Measurements from ENCODE around the gene NAA35.
"Not testable (repeated sequence)": the region's sequence is repeated elsewhere in the genome, so short reads cannot be mapped to it uniquely, and the experiment has no call there.

NAA35 gene

GRCh38 chr9:85944672-85945071, 3.7 kb downstream of the NAA35 start:
- no peak for DNase-seq (ENCODE audit: low spot score)

- no peak for DNase-seq (ENCODE audit: low spot score)
Measured at GRCh38 chr9:85949586-85950335, 8.8 kb downstream of the NAA35 start.

- DNase-seq (ENCODE audit: low spot score), result no peak
Measured at GRCh38 chr9:85959955-85960354, 19.0 kb downstream of the NAA35 start.

- no peak for DNase-seq (ENCODE audit: low spot score)
Measured at GRCh38 chr9:85960688-85961093, 19.7 kb downstream of the NAA35 start.

DNA sequence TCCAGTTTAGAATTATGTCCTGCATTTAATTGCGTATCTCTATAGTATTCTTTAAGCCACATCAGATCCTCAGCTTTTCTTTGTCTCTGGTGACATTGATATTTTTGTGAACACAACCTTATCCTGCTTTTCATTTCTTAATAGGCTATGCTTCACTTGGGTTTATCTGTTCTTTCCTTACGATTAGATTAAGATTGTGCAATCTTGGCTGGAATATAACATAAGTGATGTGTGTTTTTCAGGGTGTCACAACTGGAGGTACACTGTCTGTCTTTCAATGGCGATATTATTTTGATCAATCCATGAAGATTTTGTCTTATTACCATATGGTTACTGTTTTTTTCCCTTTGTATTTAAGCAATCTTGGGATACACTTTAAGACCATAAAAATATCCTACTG, 23.6 kb downstream of the NAA35 start:
- DNase-seq (ENCODE audit: low spot score), result no peak

DNA sequence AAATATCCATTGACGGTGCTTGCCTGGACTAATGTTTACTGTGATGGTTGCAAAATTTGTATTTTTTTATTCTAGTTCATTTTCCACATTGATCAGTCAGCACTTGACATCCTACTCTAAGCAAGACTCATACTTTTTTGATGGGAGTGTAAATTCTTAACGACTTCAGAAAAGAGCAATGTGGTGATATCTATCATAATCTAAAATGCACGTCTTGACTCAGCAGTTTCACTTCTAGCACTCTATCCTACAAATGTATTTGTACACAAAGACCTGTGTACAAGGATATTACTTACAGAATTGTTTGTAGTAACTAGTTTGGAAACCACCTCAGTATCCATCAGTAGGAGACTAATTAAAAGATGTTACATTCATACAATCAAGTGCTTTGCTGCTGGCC, 24.0 kb downstream of the NAA35 start:
- no peak for DNase-seq (ENCODE audit: low spot score)

DNA sequence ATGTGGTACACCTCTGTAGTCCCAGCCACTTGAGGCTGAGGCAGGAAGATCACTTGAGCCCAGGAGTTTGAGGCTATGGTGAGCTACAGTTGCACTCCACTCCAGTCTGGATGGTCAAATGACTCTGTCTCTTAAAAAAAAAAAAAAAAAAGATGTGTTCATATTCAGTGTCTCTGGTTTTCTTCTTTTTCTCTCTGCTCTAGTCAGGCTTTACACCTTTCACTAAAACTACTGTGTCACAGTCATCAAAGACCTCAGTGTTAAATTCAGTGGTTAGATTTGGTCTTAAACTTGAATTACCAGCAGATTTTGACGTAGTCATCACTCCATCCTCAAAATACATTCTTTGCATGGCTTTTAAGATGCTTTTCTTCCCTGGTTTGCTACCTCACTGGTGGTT, 28.8 kb downstream of the NAA35 start:
- no peak for DNase-seq (ENCODE audit: low spot score)

DNA sequence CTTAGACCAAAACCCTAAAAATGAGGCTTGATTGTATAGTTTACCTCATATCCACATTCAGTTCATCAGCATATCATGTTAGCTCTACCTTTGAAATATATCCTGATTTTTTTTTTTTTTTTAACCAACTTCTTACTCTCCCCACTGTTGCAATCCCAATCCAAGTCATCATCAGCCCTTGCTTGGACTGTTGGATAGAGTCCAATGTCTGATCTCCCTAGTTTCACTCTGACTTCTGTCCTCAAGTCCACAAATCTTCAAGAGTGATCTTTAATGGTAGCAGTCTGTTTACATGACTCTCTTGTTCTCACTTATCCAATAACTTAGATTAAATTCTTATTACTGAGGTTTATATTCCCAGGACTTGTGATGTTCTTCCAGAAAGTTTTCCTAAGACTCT, 30.8 kb downstream of the NAA35 start:
- DNase-seq (ENCODE audit: low spot score), result no peak

DNA sequence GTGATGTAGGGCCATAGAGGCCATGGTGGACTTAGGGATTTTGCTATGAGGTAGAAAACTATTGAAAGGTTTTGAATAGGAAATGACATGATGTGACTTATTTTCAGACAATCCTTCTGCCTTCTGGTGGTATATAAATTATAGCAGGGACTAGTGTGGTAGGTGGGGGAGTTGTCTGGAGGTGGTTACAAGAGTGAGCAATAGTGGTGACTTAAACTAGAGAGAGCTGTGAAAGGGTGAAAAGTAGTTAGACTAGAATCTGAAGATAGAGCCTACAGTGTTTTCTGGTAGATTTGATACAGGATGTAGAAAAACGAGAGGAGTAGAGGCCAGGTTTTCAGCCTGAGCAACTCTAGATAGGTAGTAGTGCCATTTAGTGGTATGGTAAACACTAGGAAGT, 32.3 kb downstream of the NAA35 start:
- DNase-seq (ENCODE audit: low spot score), result no peak

DNA sequence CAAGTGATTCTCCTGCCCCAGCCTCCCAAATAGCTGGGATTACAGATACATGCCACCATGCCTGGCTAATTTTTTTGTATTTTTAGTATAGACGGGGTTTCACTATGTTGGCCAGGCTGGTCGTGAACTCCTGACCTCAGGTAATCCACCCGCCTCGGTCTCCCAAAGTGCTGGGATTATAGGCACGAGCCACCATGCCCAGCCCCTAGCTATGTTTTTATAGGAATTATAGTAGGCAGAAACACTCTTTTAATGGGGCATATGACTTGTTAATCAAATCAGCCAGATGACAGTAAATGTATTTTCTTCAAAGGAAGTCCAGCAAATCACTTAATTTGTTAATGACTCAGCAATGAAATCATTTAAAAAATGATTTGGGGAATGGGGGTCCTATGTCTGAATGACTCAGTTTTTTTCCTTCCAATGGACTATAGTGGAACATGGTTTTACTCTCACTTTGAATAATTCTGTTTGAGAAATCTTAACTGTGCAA, 33.2 kb downstream of the NAA35 start:
- not testable (repeated sequence) for DNase-seq (ENCODE audit: low spot score)

DNA sequence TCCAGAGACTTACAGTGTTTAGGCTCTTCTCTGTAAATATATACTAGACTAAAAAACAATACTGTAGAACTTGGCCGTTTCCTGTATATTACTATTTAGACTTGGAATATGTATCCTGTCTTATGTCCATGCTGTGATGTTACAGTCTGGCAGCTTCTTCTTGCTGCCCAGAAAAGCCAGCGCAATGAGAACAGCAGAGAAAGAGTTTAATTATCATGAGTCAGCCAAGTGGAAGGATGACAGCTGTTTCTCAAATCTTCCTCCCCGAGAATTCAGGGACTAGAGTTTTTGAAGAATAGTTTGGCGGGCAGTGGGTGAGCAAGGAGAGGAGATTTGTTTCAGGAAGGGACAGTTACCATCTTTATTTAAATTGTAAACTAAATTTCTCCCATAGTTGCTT, 37.5 kb downstream of the NAA35 start:
- no peak for DNase-seq (ENCODE audit: low spot score)

- no peak for DNase-seq (ENCODE audit: low spot score)
Measured at GRCh38 chr9:85981369-85981768, 40.4 kb downstream of the NAA35 start.

GRCh38 chr9:85984457-85984856, 43.5 kb downstream of the NAA35 start:
- no peak for DNase-seq (ENCODE audit: low spot score)

DNA sequence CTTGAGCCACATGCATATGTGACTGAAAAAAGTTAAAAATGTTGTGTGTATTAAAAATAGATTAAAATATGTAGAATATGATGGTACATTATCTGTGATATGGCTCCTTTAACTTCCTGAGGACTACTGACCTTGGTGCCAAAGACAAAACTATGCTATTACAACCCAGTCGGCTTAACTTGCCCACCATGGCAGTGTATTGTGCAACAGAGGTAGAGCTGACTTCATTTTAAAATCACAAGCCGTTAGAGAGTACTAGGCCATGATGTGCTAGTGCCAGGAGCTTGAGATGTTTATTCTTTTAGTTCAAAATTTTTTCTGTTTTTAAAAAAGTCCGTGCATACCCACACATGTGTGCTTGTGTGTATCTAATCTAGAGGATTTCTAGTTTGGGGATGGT, 46.3 kb downstream of the NAA35 start:
- DNase-seq (ENCODE audit: low spot score), result no peak

GRCh38 chr9:85994191-85994590, 53.2 kb downstream of the NAA35 start:
- DNase-seq (ENCODE audit: low spot score), result no peak

DNA sequence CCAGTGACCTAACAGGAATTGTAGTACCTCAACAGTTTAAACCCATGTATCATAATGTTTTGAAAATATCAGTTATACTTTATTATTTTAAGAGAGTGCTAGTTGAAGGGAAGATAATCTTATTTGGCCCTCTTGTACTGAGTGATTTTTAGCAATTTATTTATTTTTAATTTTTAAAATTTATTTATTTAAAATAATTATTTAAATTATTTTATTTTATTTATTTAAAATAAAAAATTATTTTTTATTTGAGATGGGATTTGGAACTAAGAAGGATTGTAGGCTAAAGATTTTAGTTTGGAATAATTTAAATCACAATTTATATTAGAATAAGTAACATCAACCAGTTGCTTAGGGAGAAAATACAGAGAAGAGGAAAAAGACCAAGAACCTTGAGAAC, 54.2 kb downstream of the NAA35 start:
- DNase-seq (ENCODE audit: low spot score), result no peak

DNA sequence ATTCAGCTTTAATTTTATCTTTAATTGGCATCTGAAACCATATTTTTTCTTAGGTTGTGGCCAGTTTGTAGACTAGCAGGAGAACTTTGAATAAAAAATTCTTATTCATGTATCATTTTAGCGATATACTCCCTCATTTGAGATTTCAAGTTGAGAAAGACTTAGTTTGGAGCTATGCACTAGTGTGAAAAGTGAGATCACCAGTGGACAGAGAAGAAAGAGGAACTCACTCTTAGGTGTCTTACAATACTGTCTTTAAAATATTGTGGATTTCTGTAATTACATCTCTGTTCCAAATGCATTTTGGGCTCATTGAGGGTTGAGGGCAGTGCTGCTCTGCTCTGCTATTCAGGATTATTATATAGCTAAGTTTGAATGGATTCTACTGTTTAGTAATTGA, 54.7 kb downstream of the NAA35 start:
- DNase-seq (ENCODE audit: low spot score), result no peak

GRCh38 chr9:86005253-86005775, 64.4 kb downstream of the NAA35 start:
- DNase-seq (ENCODE audit: low spot score), result no peak

GRCh38 chr9:86009133-86009532, 68.2 kb downstream of the NAA35 start:
- DNase-seq (ENCODE audit: low spot score), result no peak

- no peak for DNase-seq (ENCODE audit: low spot score)
Measured at GRCh38 chr9:86020731-86021130, 79.8 kb downstream of the NAA35 start.

DNA sequence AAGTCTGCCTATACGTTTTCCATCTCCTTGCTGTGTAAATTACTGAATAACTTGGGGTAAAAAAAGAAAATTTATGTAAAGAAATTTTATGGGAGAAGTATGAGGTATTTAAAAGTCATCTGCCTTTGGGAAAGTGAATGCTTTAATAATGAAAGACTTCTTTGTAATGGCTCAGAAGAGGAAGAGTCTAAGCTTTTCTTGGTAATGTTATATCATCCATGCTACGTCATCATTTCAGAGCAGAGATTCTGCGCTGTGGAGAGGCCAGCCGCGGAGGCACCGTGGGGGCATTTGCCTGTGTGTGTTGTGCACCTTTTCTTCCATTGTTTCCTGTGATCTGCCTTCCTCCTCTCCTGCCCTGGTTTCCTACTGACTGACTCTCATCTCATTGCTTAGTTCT, 80.2 kb downstream of the NAA35 start:
- DNase-seq (ENCODE audit: low spot score), result no peak

DNA sequence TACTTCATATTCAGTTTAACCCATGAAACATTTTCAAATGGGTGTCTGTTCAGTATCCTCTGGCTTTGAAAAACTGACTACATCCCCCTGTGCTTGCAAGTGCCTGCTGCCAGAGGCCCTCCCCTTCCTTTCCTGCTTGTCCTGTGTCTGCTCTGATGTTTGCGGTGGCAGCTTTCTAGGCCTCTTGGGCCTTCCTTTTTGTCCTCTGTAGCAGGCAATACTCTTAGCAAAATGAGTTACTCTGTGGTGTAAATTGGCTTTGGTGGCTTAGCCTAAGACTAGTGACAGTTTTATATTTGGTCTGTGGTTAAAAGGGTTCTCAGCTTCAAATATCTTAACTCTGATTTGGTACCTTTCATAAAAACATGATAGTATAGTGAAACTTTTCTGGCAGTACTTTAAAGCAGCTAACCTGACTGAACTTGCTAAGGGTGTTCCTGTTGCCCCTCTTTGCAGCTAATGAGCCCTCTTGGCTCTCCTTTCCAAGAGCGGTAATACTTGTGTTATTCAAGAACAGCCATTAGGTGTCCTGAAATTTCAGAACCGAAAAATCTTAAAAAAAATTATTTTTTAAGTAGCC, 81.8 kb downstream of the NAA35 start:
- DNase-seq (ENCODE audit: low spot score), result no peak

- no peak for DNase-seq (ENCODE audit: low spot score)
Measured at GRCh38 chr9:86027767-86028166, 86.8 kb downstream of the NAA35 start.

Measured in ecto neural progenitor cell (in vitro differentiated cells).